ENCODE measurements around the gene PIP5K1A.

DNA sequence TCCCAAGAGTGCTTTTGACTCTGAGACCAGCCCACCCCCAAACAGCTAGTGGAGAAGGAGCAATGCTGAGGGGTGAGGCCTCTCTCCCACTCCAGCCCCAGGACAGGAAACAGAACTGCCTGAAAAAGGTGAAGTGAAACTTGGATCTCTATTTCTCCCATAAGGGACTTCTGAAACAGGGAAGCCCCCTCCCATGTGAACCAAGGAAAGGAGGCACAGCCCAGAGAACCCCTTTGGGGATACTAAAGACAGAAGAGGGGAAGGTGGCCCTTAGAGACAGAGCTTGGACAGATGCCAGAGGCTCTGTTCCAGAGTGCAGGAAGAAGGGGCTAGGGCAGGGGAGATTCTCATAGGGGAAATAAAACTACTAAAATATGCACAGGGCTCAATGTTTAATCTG is 39.0 kb upstream of the PIP5K1A start:
- no peak for TF ChIP-seq TAF1 (IDR thresholded peaks at IDR 0.05; ENCODE audit: low read depth, low read length)
- no peak for TF ChIP-seq POLR2AphosphoS5 (IDR thresholded peaks at IDR 0.05; ENCODE audit: low read depth, low read length)

All from GM12891 (cell line).